Right ventricle myocardium inferior (tissue), 1 donor: ENCODE data around the gene HOXD10. TPM values are rescaled to one million over a fixed set of nuclear protein-coding genes. Genes with fewer than 3 reads are reported as not detected.
A peak's percentile ranks its signal among the peaks of the same experiment; 100 is the strongest.

ENCODE experiments used
- ATAC-seq: fragments of 200-7000 bp; cut with Tn5 transposase; one replicate; pipeline ENCODE4 v1.9.1; 2020; ENCODE audit warnings: mild to moderate bottlenecking, moderate library complexity
- DNase-seq: peaks from one replicate; pipeline ENCODE4 v3.0.0; 2021; ENCODE audit errors: missing footprints
- intact Hi-C: fragments of 100-400 bp; cut with DNase I; formaldehyde crosslinking; loops from one replicate; pipeline ENCODE4 v1.11.0; 2022
- total RNA-seq: library from RNA; stranded (reverse); fragmentation: NEBNext Ultra II Directional; extraction: Animal tissue kit (Norgen Biotek cat#: 25700); gene quantifications from one replicate; pipeline ENCODE4 v1.2.1, GENCODE V29; 2021
- donor health status: DM: no; HTN: yes; CAD: no; lungs with severe emphysema.

HOXD10 gene
- total RNA-seq, 1 donor from 2014 or later: not detected

GRCh38 chr2:176092270-176093144, 24.1 kb upstream of the HOXD10 start, which contains the start of gene HOXD13:
Gene HOXD13, plus strand, starts transcription at chr2:176092721. Its CDS starts 170 bp downstream, at chr2:176092891.
- DNase-seq (no peak), ATAC-seq (no peak)
- intact Hi-C loops: loop anchor here (10.0 kb wide), 1 partner anchor 838 kb away; no protein-coding TSS in a partner anchor

DNA sequence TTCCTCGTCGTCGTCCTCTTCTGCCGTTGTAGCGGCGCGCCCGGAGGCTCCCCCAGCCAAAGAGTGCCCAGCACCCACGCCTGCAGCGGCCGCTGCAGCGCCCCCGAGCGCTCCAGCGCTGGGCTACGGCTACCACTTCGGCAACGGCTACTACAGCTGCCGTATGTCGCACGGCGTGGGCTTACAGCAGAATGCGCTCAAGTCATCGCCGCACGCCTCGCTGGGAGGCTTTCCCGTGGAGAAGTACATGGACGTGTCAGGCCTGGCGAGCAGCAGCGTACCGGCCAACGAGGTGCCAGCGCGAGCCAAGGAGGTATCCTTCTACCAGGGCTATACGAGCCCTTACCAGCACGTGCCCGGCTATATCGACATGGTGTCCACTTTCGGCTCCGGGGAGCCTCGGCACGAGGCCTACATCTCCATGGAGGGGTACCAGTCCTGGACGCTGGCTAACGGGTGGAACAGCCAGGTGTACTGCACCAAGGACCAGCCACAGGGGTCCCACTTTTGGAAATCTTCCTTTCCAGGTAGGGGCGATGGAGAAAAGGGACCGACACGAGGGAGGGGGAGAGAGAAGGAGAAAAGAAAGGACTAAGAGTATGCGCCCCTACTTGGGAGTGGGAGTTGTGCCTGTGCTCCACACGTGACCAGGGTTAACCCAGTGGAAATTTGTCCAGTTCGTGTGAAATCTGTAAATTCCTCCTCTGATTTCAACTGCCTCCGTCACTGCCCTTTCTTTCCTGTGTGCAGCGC, 23.3 kb upstream of the HOXD10 start:
- intact Hi-C loops: loop anchor here (10.0 kb wide), 1 partner anchor 839 kb away; no protein-coding TSS in a partner anchor
- DNase-seq: no peak
- no peak for ATAC-seq

- DNase-seq (no peak), ATAC-seq (no peak)
- intact Hi-C loops: loop anchor here (10.0 kb wide), 1 partner anchor 839 kb away; no protein-coding TSS in a partner anchor
These were observed 22.7 kb upstream of the HOXD10 start for GRCh38 chr2:176093898-176094249.

GRCh38 chr2:176094349-176094748, 22.2 kb upstream of the HOXD10 start:
- no peak for ATAC-seq
- no peak for DNase-seq
- intact Hi-C loops: loop anchor here (10.0 kb wide), 1 partner anchor 840 kb away; no protein-coding TSS in a partner anchor

DNA sequence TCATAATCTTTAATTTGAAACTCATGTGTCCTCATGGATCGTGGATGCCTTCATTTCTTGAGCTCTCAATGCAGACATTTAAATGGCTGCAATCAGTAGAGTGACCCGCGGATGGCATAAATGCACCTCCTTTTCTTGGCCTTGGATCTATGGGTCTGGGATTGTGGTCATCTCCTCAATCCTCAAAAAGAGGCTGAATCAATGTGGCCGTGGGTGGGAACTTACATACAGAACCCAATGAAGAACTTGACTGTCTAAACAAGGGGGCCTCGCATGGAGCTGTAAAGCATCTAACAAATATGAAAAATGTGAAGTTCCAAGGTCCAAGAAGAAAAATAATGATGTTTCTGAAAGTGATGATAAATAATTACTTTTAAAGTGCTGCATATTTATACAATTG, 21.2 kb upstream of the HOXD10 start:
- DNase-seq: no peak
- intact Hi-C loops: loop anchor here (10.0 kb wide), 1 partner anchor 841 kb away; no protein-coding TSS in a partner anchor
- no peak for ATAC-seq

DNA sequence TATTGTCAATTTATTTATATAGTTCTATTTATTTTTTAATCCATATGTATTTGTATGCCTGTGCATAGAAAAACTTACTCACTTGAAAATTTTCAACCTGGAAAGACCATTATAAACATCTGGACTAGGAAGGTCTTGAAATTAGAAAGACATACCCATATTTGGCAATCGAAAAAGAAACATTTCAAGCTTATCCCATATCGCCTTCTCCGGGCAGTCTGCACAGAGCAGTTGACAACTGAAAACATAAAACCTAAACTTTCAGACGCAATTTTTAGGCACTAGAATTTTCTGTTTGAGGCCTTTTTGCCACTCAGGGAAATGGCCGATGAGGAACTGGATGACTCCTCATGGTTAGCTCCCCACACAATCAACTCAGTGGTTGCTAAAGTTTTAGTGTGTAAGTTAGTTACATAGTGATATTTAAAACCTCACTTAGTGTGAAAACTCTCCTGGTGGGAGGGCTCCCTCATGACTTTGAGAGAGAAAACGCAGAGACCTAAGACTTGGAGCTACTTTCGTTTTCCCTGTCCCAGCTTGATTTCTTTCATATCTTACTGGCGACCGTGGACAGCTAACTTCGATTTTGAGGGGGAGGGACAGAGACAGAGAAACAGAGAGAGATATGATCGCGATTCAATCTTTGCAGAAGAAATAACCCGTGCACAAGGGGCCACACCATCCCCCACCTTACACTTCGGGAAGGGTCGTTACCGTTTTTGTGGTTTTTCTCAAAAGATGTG, 20.2 kb upstream of the HOXD10 start:
- DNase-seq (no peak), ATAC-seq (no peak)
- intact Hi-C loops: loop anchor here (2.0 to 10.0 kb wide), 2 partner anchors 730 to 842 kb away; no protein-coding TSS in a partner anchor

GRCh38 chr2:176096986-176097819, 19.4 kb upstream of the HOXD10 start:
- ATAC-seq (peak; percentile 77), DNase-seq (peak; percentile 82)
- intact Hi-C loops: loop anchor here (2.0 to 10.0 kb wide), 2 partner anchors 730 to 842 kb away; no protein-coding TSS in a partner anchor

- ATAC-seq (no peak), DNase-seq (no peak)
- intact Hi-C loops: loop anchor here (2.0 to 10.0 kb wide), 2 partner anchors 731 to 843 kb away; no protein-coding TSS in a partner anchor
These were observed 18.7 kb upstream of the HOXD10 start for GRCh38 chr2:176097820-176098365.

GRCh38 chr2:176098366-176099158, 18.0 kb upstream of the HOXD10 start:
- DNase-seq: no peak
- no peak for ATAC-seq
- intact Hi-C loops: loop anchor here (10.0 kb wide), 1 partner anchor 844 kb away; no protein-coding TSS in a partner anchor

DNA sequence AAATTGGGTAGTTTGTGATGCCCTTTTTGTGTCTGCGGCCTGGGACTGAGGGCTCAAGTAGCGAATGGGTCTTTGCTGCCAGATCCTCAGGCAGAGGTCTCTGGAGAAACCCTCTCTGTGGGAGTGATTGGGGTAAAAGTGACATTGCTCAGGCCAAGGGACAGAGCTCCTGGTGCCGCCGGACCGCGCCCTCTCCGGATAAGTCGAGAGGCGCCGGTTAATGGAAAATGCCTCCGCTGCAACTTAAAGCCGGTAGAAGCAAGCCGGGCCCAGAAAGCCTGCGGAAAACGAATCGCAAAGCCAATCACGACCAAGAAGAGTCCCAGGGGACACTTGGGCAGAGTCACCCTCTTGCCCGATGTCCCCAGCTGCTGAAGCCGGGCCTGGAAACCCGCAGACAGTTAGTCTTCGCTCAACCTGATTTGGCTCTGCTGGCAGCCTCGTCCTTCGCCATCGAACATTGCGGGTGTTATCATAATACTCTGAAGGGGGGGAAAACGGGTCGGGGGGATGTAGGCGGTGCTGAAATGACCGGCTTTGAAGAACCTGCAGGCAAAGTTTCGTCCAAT, 17.3 kb upstream of the HOXD10 start:
- no peak for ATAC-seq
- intact Hi-C loops: loop anchor here (10.0 kb wide), 1 partner anchor 844 kb away; no protein-coding TSS in a partner anchor
- DNase-seq: no peak

DNA sequence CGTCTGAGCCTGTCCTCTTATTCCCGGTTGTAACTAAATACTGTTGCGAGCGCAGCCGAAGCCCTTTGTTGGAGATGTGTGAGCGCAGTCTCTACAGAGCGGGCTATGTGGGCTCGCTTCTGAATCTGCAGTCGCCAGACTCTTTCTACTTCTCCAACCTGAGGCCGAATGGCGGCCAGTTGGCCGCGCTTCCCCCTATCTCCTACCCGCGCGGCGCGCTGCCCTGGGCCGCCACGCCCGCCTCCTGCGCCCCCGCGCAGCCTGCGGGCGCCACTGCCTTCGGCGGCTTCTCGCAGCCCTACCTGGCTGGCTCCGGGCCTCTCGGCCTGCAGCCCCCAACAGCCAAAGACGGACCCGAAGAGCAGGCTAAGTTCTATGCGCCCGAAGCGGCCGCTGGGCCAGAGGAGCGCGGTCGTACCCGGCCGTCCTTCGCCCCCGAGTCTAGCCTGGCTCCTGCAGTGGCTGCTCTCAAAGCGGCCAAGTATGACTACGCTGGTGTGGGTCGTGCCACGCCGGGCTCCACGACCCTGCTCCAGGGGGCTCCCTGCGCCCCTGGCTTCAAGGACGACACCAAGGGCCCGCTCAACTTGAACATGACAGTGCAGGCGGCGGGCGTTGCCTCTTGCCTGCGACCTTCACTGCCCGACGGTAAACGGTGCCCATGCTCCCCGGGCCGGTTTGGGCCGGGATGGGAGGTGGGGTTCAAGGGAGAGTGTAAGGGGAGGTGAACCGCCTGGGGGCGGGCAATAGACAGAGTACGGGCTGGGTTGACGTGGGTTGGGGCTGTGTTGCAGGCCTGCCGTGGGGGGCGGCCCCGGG, 16.6 kb upstream of the HOXD10 start, which contains the start of gene HOXD12:
Gene HOXD12, plus strand, starts transcription at position 68 of the 819 bp plus-strand sequence. Its CDS starts 7 bp downstream, at position 75.
- ATAC-seq (no peak), DNase-seq (no peak)
- intact Hi-C loops: loop anchor here (10.0 kb wide), 1 partner anchor 845 kb away; no protein-coding TSS in a partner anchor

- intact Hi-C loops: no loop called here
- no peak for ATAC-seq
- no peak for DNase-seq
These were observed 15.9 kb upstream of the HOXD10 start for GRCh38 chr2:176100547-176101140.

DNA sequence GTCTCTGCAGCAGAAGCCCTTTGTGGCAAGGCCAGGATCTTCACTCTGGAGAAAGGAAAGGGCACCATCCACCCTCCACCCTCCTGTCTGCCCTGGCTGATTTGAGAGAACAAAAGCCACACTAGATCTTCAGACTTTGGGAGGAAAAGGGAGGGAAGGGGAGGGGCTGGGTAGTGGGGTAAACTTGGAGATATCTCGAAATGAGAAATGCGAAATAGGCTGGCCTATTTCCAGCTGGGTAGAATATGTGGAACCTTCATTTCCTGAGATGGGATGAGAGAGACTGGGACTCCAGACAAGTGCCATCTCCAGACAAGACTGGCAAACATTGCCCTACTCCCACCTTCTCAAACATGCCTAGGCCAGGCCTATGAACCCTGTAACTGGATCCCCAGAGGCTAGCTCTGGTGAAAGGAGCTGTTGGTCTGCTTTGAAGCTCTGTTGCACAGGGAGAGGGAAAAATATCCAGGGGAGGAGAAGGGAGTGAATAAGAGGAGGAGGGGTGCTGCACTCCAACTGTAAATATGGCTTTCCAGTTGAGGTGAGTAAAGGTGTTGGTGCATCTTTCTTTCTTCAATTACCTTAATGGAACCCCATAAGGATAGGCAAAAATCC, 15.3 kb upstream of the HOXD10 start:
- DNase-seq: no peak
- no peak for ATAC-seq
- intact Hi-C loops: no loop called here

GRCh38 chr2:176101842-176102241, 14.7 kb upstream of the HOXD10 start:
- ATAC-seq (no peak), DNase-seq (no peak)
- intact Hi-C loops: no loop called here
